Activated naive CD8-positive, alpha-beta T cell treated with anti-CD3 and anti-CD28 coated beads for 36 hours (primary cell): ENCODE data around the gene RAPGEF1. TPM values are rescaled to one million over a fixed set of nuclear protein-coding genes. Genes with fewer than 3 reads are reported as not detected.
"Not testable (repeated sequence)": the region's sequence is repeated elsewhere in the genome, so short reads cannot be mapped to it uniquely, and the experiment has no call there.

ENCODE experiments used
- DNase-seq: peaks from one replicate; pipeline ENCODE4 v3.0.0; 2021
- H3K27ac Mint-ChIP-seq: one replicate; pipeline ENCODE4 v1.8.0; 2022; ENCODE audit warnings: mild to moderate bottlenecking, moderate library complexity, mixed read lengths
- H3K27me3 Mint-ChIP-seq: one replicate; pipeline ENCODE4 v1.8.0; 2022; ENCODE audit warnings: mild to moderate bottlenecking, mixed read lengths
- H3K36me3 Mint-ChIP-seq: one replicate; pipeline ENCODE4 v1.8.0; 2021; ENCODE audit warnings: mild to moderate bottlenecking, mixed read lengths
- H3K4me1 Mint-ChIP-seq: one replicate; pipeline ENCODE4 v1.8.0; 2021; ENCODE audit warnings: mixed read lengths
- H3K4me3 Mint-ChIP-seq: one replicate; pipeline ENCODE4 v1.8.0; 2022; ENCODE audit warnings: mild to moderate bottlenecking, moderate library complexity, mixed read lengths
- H3K9me3 Mint-ChIP-seq: one replicate; pipeline ENCODE4 v1.8.0; 2022; ENCODE audit warnings: mixed read lengths
- total RNA-seq, 2 experiments: library from RNA; stranded (reverse); gene quantifications; one replicate each; pipeline ENCODE4 v1.2.3, GENCODE V29; 2021

RAPGEF1 gene
- total RNA-seq, 2 experiments from 2014 or later: 82.3 to 89.0 TPM

GRCh38 chr9:131681826-131682225 lies 58.0 kb downstream of the RAPGEF1 start:
- not testable (repeated sequence) for H3K4me3 Mint-ChIP-seq, H3K27ac Mint-ChIP-seq, H3K27me3 Mint-ChIP-seq, H3K9me3 Mint-ChIP-seq, DNase-seq
- Mint-ChIP-seq H3K36me3 (peaks cover 11% of the 10 kb centered on the region), H3K4me1 (peaks cover 58% of the 10 kb centered on the region)

GRCh38 chr9:131681108-131681507 lies 58.8 kb downstream of the RAPGEF1 start:
- not testable (repeated sequence) for H3K27ac Mint-ChIP-seq, H3K4me3 Mint-ChIP-seq, DNase-seq, H3K27me3 Mint-ChIP-seq, H3K9me3 Mint-ChIP-seq
- peaks cover 11% of the 10 kb centered on the region for H3K36me3 Mint-ChIP-seq
- peaks cover 64% of the 10 kb centered on the region for H3K4me1 Mint-ChIP-seq

- peaks cover 6% of the 10 kb centered on the region for H3K36me3 Mint-ChIP-seq
- no peak for DNase-seq
- no peaks in the 10 kb centered on the region for H3K9me3 Mint-ChIP-seq
- H3K4me1 Mint-ChIP-seq: peaks cover 69% of the 10 kb centered on the region
- H3K27ac Mint-ChIP-seq: no peak overlapping the region
- H3K27me3 Mint-ChIP-seq: no peaks in the 10 kb centered on the region
- no peak overlapping the region for H3K4me3 Mint-ChIP-seq
These were observed 60.4 kb downstream of the RAPGEF1 start for GRCh38 chr9:131679261-131680020.

GRCh38 chr9:131678499-131679111 lies 61.3 kb downstream of the RAPGEF1 start:
- no peaks in the 10 kb centered on the region for H3K9me3 Mint-ChIP-seq
- peak overlapping the region; percentile 25 for H3K4me3 Mint-ChIP-seq
- no peaks in the 10 kb centered on the region for H3K27me3 Mint-ChIP-seq
- peak; percentile 80 for DNase-seq
- H3K36me3 Mint-ChIP-seq: peaks cover 6% of the 10 kb centered on the region
- H3K4me1 Mint-ChIP-seq: peaks cover 68% of the 10 kb centered on the region
- H3K27ac Mint-ChIP-seq: peak overlapping the region; percentile 85

GRCh38 chr9:131677444-131678180 lies 62.3 kb downstream of the RAPGEF1 start:
- H3K9me3 Mint-ChIP-seq: no peaks in the 10 kb centered on the region
- no peaks in the 10 kb centered on the region for H3K27me3 Mint-ChIP-seq
- H3K4me1 Mint-ChIP-seq: peaks cover 72% of the 10 kb centered on the region
- H3K4me3 Mint-ChIP-seq: peak overlapping the region; percentile 53
- peaks cover 6% of the 10 kb centered on the region for H3K36me3 Mint-ChIP-seq
- no peak for DNase-seq
- H3K27ac Mint-ChIP-seq: peak overlapping the region; percentile 77

GRCh38 chr9:131677049-131677443 lies 62.8 kb downstream of the RAPGEF1 start:
- H3K36me3 Mint-ChIP-seq: peaks cover 9% of the 10 kb centered on the region
- no peaks in the 10 kb centered on the region for H3K9me3 Mint-ChIP-seq
- no peaks in the 10 kb centered on the region for H3K27me3 Mint-ChIP-seq
- peak overlapping the region; percentile 77 for H3K27ac Mint-ChIP-seq
- H3K4me3 Mint-ChIP-seq: no peak overlapping the region
- peaks cover 74% of the 10 kb centered on the region for H3K4me1 Mint-ChIP-seq
- no peak for DNase-seq

GRCh38 chr9:131676431-131676972 lies 63.4 kb downstream of the RAPGEF1 start:
- DNase-seq: no peak
- Mint-ChIP-seq H3K27ac (peak overlapping the region; percentile 77), H3K36me3 (peaks cover 10% of the 10 kb centered on the region), H3K4me3 (no peak overlapping the region), H3K9me3 (no peaks in the 10 kb centered on the region), H3K27me3 (no peaks in the 10 kb centered on the region), H3K4me1 (peaks cover 75% of the 10 kb centered on the region)

GRCh38 chr9:131675437-131676022 lies 64.3 kb downstream of the RAPGEF1 start:
- Mint-ChIP-seq H3K4me1 (peaks cover 79% of the 10 kb centered on the region), H3K36me3 (peaks cover 9% of the 10 kb centered on the region), H3K27ac (no peak overlapping the region), H3K4me3 (no peak overlapping the region), H3K27me3 (no peaks in the 10 kb centered on the region), H3K9me3 (no peaks in the 10 kb centered on the region)
- no peak for DNase-seq

- no peak overlapping the region for H3K4me3 Mint-ChIP-seq
- H3K27me3 Mint-ChIP-seq: no peaks in the 10 kb centered on the region
- H3K9me3 Mint-ChIP-seq: no peaks in the 10 kb centered on the region
- H3K4me1 Mint-ChIP-seq: peaks cover 80% of the 10 kb centered on the region
- DNase-seq: no peak
- peaks cover 12% of the 10 kb centered on the region for H3K36me3 Mint-ChIP-seq
- peak overlapping the region; percentile 61 for H3K27ac Mint-ChIP-seq
These were observed 65.2 kb downstream of the RAPGEF1 start for GRCh38 chr9:131674425-131675421.

- H3K27ac Mint-ChIP-seq: no peak overlapping the region
- H3K4me3 Mint-ChIP-seq: no peak overlapping the region
- DNase-seq: no peak
- H3K9me3 Mint-ChIP-seq: no peaks in the 10 kb centered on the region
- no peaks in the 10 kb centered on the region for H3K27me3 Mint-ChIP-seq
- peaks cover 12% of the 10 kb centered on the region for H3K36me3 Mint-ChIP-seq
- peaks cover 80% of the 10 kb centered on the region for H3K4me1 Mint-ChIP-seq
These were observed 66.3 kb downstream of the RAPGEF1 start for GRCh38 chr9:131673531-131673930.

GRCh38 chr9:131673068-131673467 lies 66.8 kb downstream of the RAPGEF1 start:
- H3K4me3 Mint-ChIP-seq: no peak overlapping the region
- no peak overlapping the region for H3K27ac Mint-ChIP-seq
- DNase-seq: no peak
- peaks cover 12% of the 10 kb centered on the region for H3K36me3 Mint-ChIP-seq
- H3K27me3 Mint-ChIP-seq: no peaks in the 10 kb centered on the region
- H3K9me3 Mint-ChIP-seq: no peaks in the 10 kb centered on the region
- peaks cover 78% of the 10 kb centered on the region for H3K4me1 Mint-ChIP-seq

GRCh38 chr9:131672451-131672850 lies 67.4 kb downstream of the RAPGEF1 start:
- Mint-ChIP-seq H3K4me3 (no peak overlapping the region), H3K4me1 (peaks cover 78% of the 10 kb centered on the region), H3K9me3 (no peaks in the 10 kb centered on the region), H3K27ac (peak overlapping the region; percentile 42), H3K27me3 (no peaks in the 10 kb centered on the region), H3K36me3 (peaks cover 12% of the 10 kb centered on the region)
- DNase-seq: no peak

GRCh38 chr9:131671133-131671520 lies 68.7 kb downstream of the RAPGEF1 start:
- H3K27me3 Mint-ChIP-seq: no peaks in the 10 kb centered on the region
- peak overlapping the region; percentile 11 for H3K27ac Mint-ChIP-seq
- no peak overlapping the region for H3K4me3 Mint-ChIP-seq
- H3K4me1 Mint-ChIP-seq: peaks cover 75% of the 10 kb centered on the region
- H3K36me3 Mint-ChIP-seq: peaks cover 15% of the 10 kb centered on the region
- H3K9me3 Mint-ChIP-seq: no peaks in the 10 kb centered on the region
- no peak for DNase-seq
